SIG-M5 (cell line): ENCODE measurements around the gene C4orf54.

Experiments used
- DNase-seq: peaks from one replicate; lab custom pipeline; 2025; lab: John Stamatoyannopoulos, UW

Gene C4orf54

GRCh38 chr4:99657798-99658197 lies at the start of gene C4orf54:
Gene C4orf54, minus strand, starts transcription at chr4:99657828. Its CDS starts 3,180 bp downstream, at chr4:99654648.
- no peak for DNase-seq

- no peak for DNase-seq
Observed at GRCh38 chr4:99705891-99706290, 48.3 kb upstream of the C4orf54 start.

- no peak for DNase-seq
Observed at GRCh38 chr4:99696801-99697200, 39.2 kb upstream of the C4orf54 start.

GRCh38 chr4:99693140-99693539 lies 35.5 kb upstream of the C4orf54 start:
- DNase-seq = no peak

- no peak for DNase-seq
Observed at GRCh38 chr4:99690990-99691389, 33.4 kb upstream of the C4orf54 start.

- no peak for DNase-seq
Observed at GRCh38 chr4:99690472-99690871, 32.8 kb upstream of the C4orf54 start.

- DNase-seq = no peak
Observed at GRCh38 chr4:99687120-99687519, 29.5 kb upstream of the C4orf54 start.

GRCh38 chr4:99685234-99685633 lies 27.6 kb upstream of the C4orf54 start:
- no peak for DNase-seq

GRCh38 chr4:99683895-99684294 lies 26.3 kb upstream of the C4orf54 start:
- DNase-seq = no peak

GRCh38 chr4:99679976-99680375 lies 22.3 kb upstream of the C4orf54 start:
- DNase-seq = no peak

- no peak for DNase-seq
Observed at GRCh38 chr4:99679204-99679603, 21.6 kb upstream of the C4orf54 start.

- DNase-seq = no peak
Observed at GRCh38 chr4:99677161-99677560, 19.5 kb upstream of the C4orf54 start.

GRCh38 chr4:99670409-99671073 lies 12.9 kb upstream of the C4orf54 start:
- no peak for DNase-seq

- DNase-seq = no peak
Observed at GRCh38 chr4:99669084-99669483, 11.5 kb upstream of the C4orf54 start.

GRCh38 chr4:99668472-99668871 lies 10.8 kb upstream of the C4orf54 start:
- DNase-seq = no peak

GRCh38 chr4:99665983-99666382 lies 8.4 kb upstream of the C4orf54 start:
- DNase-seq = no peak

- no peak for DNase-seq
Observed at GRCh38 chr4:99664716-99665115, 7.1 kb upstream of the C4orf54 start.

GRCh38 chr4:99661907-99662306 lies 4.3 kb upstream of the C4orf54 start:
- DNase-seq = no peak

- DNase-seq = no peak
Observed at GRCh38 chr4:99658666-99659065, 1.0 kb upstream of the C4orf54 start.

- DNase-seq = no peak
Observed at GRCh38 chr4:99655308-99656081, 2.1 kb downstream of the C4orf54 start.

GRCh38 chr4:99654361-99654761 lies 3.3 kb downstream of the C4orf54 start:
- DNase-seq = no peak

GRCh38 chr4:99653916-99654315 lies 3.7 kb downstream of the C4orf54 start:
- DNase-seq = no peak

- DNase-seq = no peak
Observed at GRCh38 chr4:99652596-99653436, 4.8 kb downstream of the C4orf54 start.
